Measurements from ENCODE around the gene POPDC3. TPM values are rescaled to one million over a fixed set of nuclear protein-coding genes. Genes with fewer than 3 reads are reported as not detected.
"Not testable (repeated sequence)": the region's sequence is repeated elsewhere in the genome, so short reads cannot be mapped to it uniquely, and the experiment has no call there.

The POPDC3 gene
- total and polyA plus RNA-seq, 2 of the 13 experiments (the other 11 are each of a cell fraction or from before 2014, with no cell fraction given): 0.18 to 0.20 TPM

- DNase-seq (ENCODE audit: low spot score): no peak
- H3K79me2 ChIP-seq (ENCODE audit: insufficient read depth, low read length): no peaks in the 10 kb centered on the region
- peaks cover 4 to 13% of the 10 kb centered on the region in 2 experiments; a peak in 4 of 5 replicates for H3K27me3 ChIP-seq (ENCODE audit: control insufficient read depth in 1 of 2, insufficient read depth in 2 of 2, low read length in 2 of 2)
- no peaks in the 10 kb centered on the region for H4K20me1 ChIP-seq (ENCODE audit: insufficient read depth, low read length)
- BruUV-seq (replicated peaks): no TSS peak
- ChIA-PET CTCF (ENCODE audit: low intra/inter-chr PET ratio, low total read pairs) (no interaction called here), POLR2A (no interaction called here)
- H3K4me3 ChIP-seq (replicated peaks in 1 of 3; ENCODE audit: insufficient read depth in 1 of 3, low read depth in 2 of 3, low read length in 3 of 3): no peak overlapping the region
- H3K9ac ChIP-seq (ENCODE audit: insufficient read depth, low read depth, low read length): no peak overlapping the region
- H3K9me3 ChIP-seq (ENCODE audit: low read length): no peaks in the 10 kb centered on the region
- intact Hi-C loops (cut with micrococcal nuclease; ENCODE audit: unreplicated experiment): no loop called here
- in situ Hi-C loops (cut with HindIII; ENCODE audit: extremely low pct_ligation_motif_present, low pct_unique_long_range_greater_than_20kb): no loop called here
- 46% methylated on average over 6 of the region's 6 CpGs for WGBS (ENCODE audit: low lambda C conversion rate)
- no peak overlapping the region for H3K27ac ChIP-seq (ENCODE audit: extremely low read length, insufficient read depth, low read length)
- H3K4me1 ChIP-seq (ENCODE audit: insufficient read depth, low read length): no peaks in the 10 kb centered on the region
- no peak overlapping the region for H2AFZ ChIP-seq (ENCODE audit: low read length)
- no peak overlapping the region for H3K4me2 ChIP-seq (ENCODE audit: low read depth, low read length)
- ATAC-seq: no peak
- FAIRE-seq: no peak
- H3K36me3 ChIP-seq (replicated peaks in 1 of 2; ENCODE audit: control insufficient read depth in 1 of 2, insufficient read depth in 2 of 2, low read length in 2 of 2): no peaks in the 10 kb centered on the region
- TF ChIP-seq ARHGAP35 (CRISPR knock-in tag; IDR thresholded peaks at IDR 0.05; ENCODE audit: borderline replicate concordance): no peak
- TF ChIP-seq ZNF510 (CRISPR knock-in tag; IDR thresholded peaks at IDR 0.05; ENCODE audit: low read depth): no peak
- no peak for TF ChIP-seq YEATS2 (CRISPR knock-in tag; IDR thresholded peaks at IDR 0.05; ENCODE audit: borderline replicate concordance)
- no peak for TF ChIP-seq REST (IDR thresholded peaks at IDR 0.05; ENCODE audit: borderline replicate concordance in 1 of 2, low read depth in 1 of 2, low read length in 2 of 2)
- no peak for TF ChIP-seq ETV6 (CRISPR knock-in tag; conservative IDR thresholded peaks at IDR 0.05)
- no peak for TF ChIP-seq ZSCAN30 (CRISPR knock-in tag; IDR thresholded peaks at IDR 0.05)
- no peak for TF ChIP-seq THRA (CRISPR knock-in tag; IDR thresholded peaks at IDR 0.05; ENCODE audit: borderline replicate concordance)
- no peak for TF ChIP-seq FIP1L1 (IDR thresholded peaks at IDR 0.05; ENCODE audit: borderline replicate concordance, insufficient read depth, low read depth, low read length)
Observed at GRCh38 chr6:105174512-105174911, 5.3 kb downstream of the POPDC3 start.

- H3K79me2 ChIP-seq (ENCODE audit: insufficient read depth, low read length); intact Hi-C loops (cut with micrococcal nuclease; ENCODE audit: unreplicated experiment); H3K4me3 ChIP-seq (replicated peaks in 1 of 3; ENCODE audit: insufficient read depth in 1 of 3, low read depth in 2 of 3, low read length in 3 of 3); H3K9me3 ChIP-seq (ENCODE audit: low read length); H3K27ac ChIP-seq (ENCODE audit: extremely low read length, insufficient read depth, low read length); H3K4me2 ChIP-seq (ENCODE audit: low read depth, low read length); DNase-seq (ENCODE audit: low spot score); H3K4me1 ChIP-seq (ENCODE audit: insufficient read depth, low read length); H3K9ac ChIP-seq (ENCODE audit: insufficient read depth, low read depth, low read length); CTCF ChIA-PET (ENCODE audit: low intra/inter-chr PET ratio, low total read pairs); BruUV-seq (replicated peaks); H4K20me1 ChIP-seq (ENCODE audit: insufficient read depth, low read length); H3K27me3 ChIP-seq (ENCODE audit: control insufficient read depth in 1 of 2, insufficient read depth in 2 of 2, low read length in 2 of 2); FAIRE-seq; in situ Hi-C loops (cut with HindIII; ENCODE audit: extremely low pct_ligation_motif_present, low pct_unique_long_range_greater_than_20kb); ATAC-seq; H3K36me3 ChIP-seq (replicated peaks in 1 of 2; ENCODE audit: control insufficient read depth in 1 of 2, insufficient read depth in 2 of 2, low read length in 2 of 2); H2AFZ ChIP-seq (ENCODE audit: low read length); POLR2A ChIA-PET: not testable (repeated sequence)
- WGBS (ENCODE audit: low lambda C conversion rate): 90% methylated on average over 4 of the region's 4 CpGs
Observed at GRCh38 chr6:105172515-105172914, 7.3 kb downstream of the POPDC3 start.
